H1 (cell line): ENCODE results near the gene SMG9. TPM values are rescaled to one million over a fixed set of nuclear protein-coding genes. Genes with fewer than 3 reads are reported as not detected.

ENCODE experiments used
- ATF2 ChIP-seq: IDR thresholded peaks from 2 replicates; pipeline ENCODE4 v1.6.1; 2012; ENCODE audit warnings: low read length, inconsistent platforms
- BACH1 ChIP-seq: IDR thresholded peaks from 2 replicates; pipeline ENCODE4 v1.6.1; 2012; ENCODE audit warnings: low read length, improper control_type of control experiment
- CBX5 ChIP-seq: fragments of 300-800, 300-1000 bp; sonication (generic); IDR thresholded peaks from 2 replicates; pipeline ENCODE4 v1.7.1; 2016; ENCODE audit warnings: antibody characterized with exemption, low read length, low read depth
- KDM1A ChIP-seq: fragments of 200-600, 300-600 bp; sonication (generic); IDR thresholded peaks from 2 replicates; pipeline ENCODE4 v1.7.1; 2016; ENCODE audit warnings: mild to moderate bottlenecking, low read length, borderline replicate concordance
- KDM5A ChIP-seq: fragments of 200-600 bp; IDR thresholded peaks from 2 replicates; pipeline ENCODE4 v1.7.1; 2012; ENCODE audit warnings: mild to moderate bottlenecking, low read length, inconsistent platforms, mixed read lengths
- RAD21 ChIP-seq, 2 experiments: IDR thresholded peaks in 1 of 2; conservative IDR thresholded peaks in 1 of 2; 2 replicates each; pipeline ENCODE4 v1.6.1; 2011; ENCODE audit warnings: low read depth in 2 of 2, low read length in 2 of 2, improper control_type of control experiment in 1 of 2, inconsistent platforms in 1 of 2, mild to moderate bottlenecking in 1 of 2, moderate library complexity in 1 of 2
- SRF ChIP-seq: IDR thresholded peaks from 2 replicates; pipeline ENCODE4 v1.6.1; 2011; ENCODE audit warnings: mild to moderate bottlenecking, low read depth, low read length, moderate library complexity
- TBP ChIP-seq: IDR thresholded peaks from 2 replicates; pipeline ENCODE4 v1.6.1; 2011; ENCODE audit warnings: low read depth, low read length, improper control_type of control experiment
- YY1 ChIP-seq: IDR thresholded peaks from 2 replicates; pipeline ENCODE4 v1.6.1; 2011; ENCODE audit warnings: low read depth, mild to moderate bottlenecking, low read length
- polyA plus RNA-seq, 7 experiments: library from polyadenylated mRNA; depleted of rRNA in 3 of 7; stranded (reverse) in 5 of 7; unstranded in 2 of 7; fragments of >200 nt in 5 of 7; fragments of 200-250 nt in 2 of 7; gene quantifications; 1 replicate in 5 of 7; 2 replicates in 1 of 7; 4 replicates in 1 of 7; pipeline versions ENCODE4 v1.2.1 to v1.2.3, GENCODE V29; 2011 to 2013; ENCODE audit warnings: missing spikeins in 2 of 7, mixed read lengths in 2 of 7
- total RNA-seq: library from RNA; stranded (reverse); fragmentation: NEBNext Ultra II Directional; extraction: Animal tissue kit (Norgen Biotek cat#: 25700); gene quantifications from 2 replicates; pipeline ENCODE4 v1.2.1, GENCODE V29; 2021
- TF ChIP-seq, protein P1 (sequence below): IDR thresholded peaks from 2 replicates; pipeline ENCODE4 v1.6.1; 2012; ENCODE audit warnings: inconsistent platforms

Gene SMG9
- total and polyA plus RNA-seq, 2 of the 8 experiments (the other 6 are each of a cell fraction or from before 2014, with no cell fraction given) = 20.4 to 28.7 TPM

DNA sequence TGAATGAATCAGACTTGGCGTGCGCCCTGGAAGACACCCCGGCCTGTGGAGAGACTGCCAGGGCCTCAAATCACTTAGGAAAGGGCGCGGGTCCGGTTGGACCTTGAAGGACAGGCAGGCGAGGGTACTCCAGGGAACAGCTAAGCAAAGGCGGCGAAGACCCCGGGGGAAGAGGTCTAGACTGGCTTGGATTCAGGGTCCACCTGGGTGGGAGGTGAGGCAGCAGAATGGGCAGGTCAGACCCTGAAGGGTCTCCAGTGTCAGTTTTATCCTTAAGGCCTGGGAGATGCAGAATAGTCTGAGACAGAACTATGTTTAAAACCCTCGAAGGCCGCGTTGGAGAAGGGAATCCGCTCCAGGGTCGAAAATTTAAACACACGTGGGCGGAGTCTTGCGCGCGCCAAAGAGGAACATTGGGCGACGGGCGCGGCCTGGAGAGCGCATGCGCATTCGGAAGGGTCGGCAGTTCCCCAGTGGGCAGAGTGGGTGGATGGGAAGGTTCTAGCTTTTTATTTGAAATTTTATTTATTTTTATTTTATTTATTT lies 567 bp upstream of the SMG9 start (continued):
- TF ChIP-seq CBX5 (no peak), BACH1 (no peak), KDM1A (no peak), ATF2 (0 out of 2 replicates have a peak, but pooled peaks have one; percentile 13), YY1 (no peak), RAD21 (IDR thresholded peaks at IDR 0.05 in 1 of 2, conservative IDR thresholded peaks at IDR 0.05 in 1 of 2; ENCODE audit: low read depth in 2 of 2, low read length in 2 of 2) (no peak), TBP (no peak), KDM5A (no peak), SRF (no peak)
- TF ChIP-seq, protein P1, sequence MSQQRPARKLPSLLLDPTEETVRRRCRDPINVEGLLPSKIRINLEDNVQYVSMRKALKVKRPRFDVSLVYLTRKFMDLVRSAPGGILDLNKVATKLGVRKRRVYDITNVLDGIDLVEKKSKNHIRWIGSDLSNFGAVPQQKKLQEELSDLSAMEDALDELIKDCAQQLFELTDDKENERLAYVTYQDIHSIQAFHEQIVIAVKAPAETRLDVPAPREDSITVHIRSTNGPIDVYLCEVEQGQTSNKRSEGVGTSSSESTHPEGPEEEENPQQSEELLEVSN = peak; percentile 96
